RKO (cell line): ENCODE results near the gene PLEKHG2.
"Not testable (repeated sequence)": the region's sequence is repeated elsewhere in the genome, so short reads cannot be mapped to it uniquely, and the experiment has no call there.

Experiments used
- DNase-seq: peaks from one replicate; pipeline ENCODE4 v3.0.0-alpha.2; 2016; ENCODE audit warnings: low spot score

Gene PLEKHG2

GRCh38 chr19:39412100-39412866 lies at the start of gene PLEKHG2:
PLEKHG2 (plus strand) TSS chr19:39412669; CDS start chr19:39414087, 1,418 bp downstream.
- peak; percentile 99 for DNase-seq

- no peak for DNase-seq
These were observed 49.5 kb upstream of the PLEKHG2 start for GRCh38 chr19:39362682-39363657.

- DNase-seq: no peak
These were observed 48.5 kb upstream of the PLEKHG2 start for GRCh38 chr19:39363901-39364457.

- DNase-seq: no peak
These were observed 46.9 kb upstream of the PLEKHG2 start for GRCh38 chr19:39365531-39365930.

GRCh38 chr19:39369200-39369599 lies 43.3 kb upstream of the PLEKHG2 start:
- no peak for DNase-seq

GRCh38 chr19:39370735-39371134 lies 41.7 kb upstream of the PLEKHG2 start:
- no peak for DNase-seq

- DNase-seq: no peak
These were observed 40.2 kb upstream of the PLEKHG2 start for GRCh38 chr19:39372047-39372802.

- no peak for DNase-seq
These were observed 39.5 kb upstream of the PLEKHG2 start for GRCh38 chr19:39372941-39373340.

GRCh38 chr19:39375929-39376328 lies 36.5 kb upstream of the PLEKHG2 start:
- DNase-seq: no peak

GRCh38 chr19:39377373-39378362 lies 34.8 kb upstream of the PLEKHG2 start:
- DNase-seq: no peak

- DNase-seq: not testable (repeated sequence)
These were observed 33.1 kb upstream of the PLEKHG2 start for GRCh38 chr19:39379366-39379765.

- DNase-seq: no peak
These were observed 32.5 kb upstream of the PLEKHG2 start for GRCh38 chr19:39379865-39380396.

- no peak for DNase-seq
These were observed 31.7 kb upstream of the PLEKHG2 start for GRCh38 chr19:39380521-39381502.

- no peak for DNase-seq
These were observed 30.4 kb upstream of the PLEKHG2 start for GRCh38 chr19:39381910-39382611.

GRCh38 chr19:39382991-39383828 lies 29.3 kb upstream of the PLEKHG2 start:
- no peak for DNase-seq

GRCh38 chr19:39384839-39385568 lies 27.5 kb upstream of the PLEKHG2 start:
- DNase-seq: no peak
